ENCODE measurements around the gene SRSF7.
"Not testable (repeated sequence)": the region's sequence is repeated elsewhere in the genome, so short reads cannot be mapped to it uniquely, and the experiment has no call there.

Gene SRSF7

GRCh38 chr2:38750891-38751595, at the start of gene SRSF7:
Gene SRSF7 (minus strand): TSS chr2:38751361. CDS start chr2:38751256, 105 bp downstream.
- peak; percentile 94 for DNase-seq (ENCODE audit: low read depth)

- DNase-seq (ENCODE audit: low read depth) = no peak
Measured at GRCh38 chr2:38797953-38798352, 46.8 kb upstream of the SRSF7 start.

GRCh38 chr2:38797250-38797676, 46.1 kb upstream of the SRSF7 start:
- no peak for DNase-seq (ENCODE audit: low read depth)

- not testable (repeated sequence) for DNase-seq (ENCODE audit: low read depth)
Measured at GRCh38 chr2:38795016-38795415, 43.9 kb upstream of the SRSF7 start.

- no peak for DNase-seq (ENCODE audit: low read depth)
Measured at GRCh38 chr2:38794235-38794946, 43.2 kb upstream of the SRSF7 start.

DNA sequence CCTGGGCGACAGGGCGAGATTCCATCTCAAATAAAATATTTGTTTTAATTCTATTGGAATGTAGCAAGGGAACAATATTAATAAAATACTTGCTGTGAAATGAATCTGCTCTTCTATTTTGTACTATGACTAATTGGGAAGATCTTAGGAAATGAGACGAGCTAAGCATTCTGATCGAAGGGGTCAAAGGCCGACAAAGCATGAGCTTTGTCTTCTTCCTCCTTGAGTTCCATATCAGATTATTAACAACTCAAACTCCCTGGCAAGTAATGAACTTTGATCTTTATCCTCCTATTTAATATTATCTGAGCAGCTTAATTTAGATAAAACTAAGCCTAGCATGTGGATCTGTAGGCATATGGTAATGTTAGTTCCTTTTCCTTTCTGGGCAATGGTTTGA, 42.4 kb upstream of the SRSF7 start:
- DNase-seq (ENCODE audit: low read depth) = no peak

- DNase-seq (ENCODE audit: low read depth) = no peak
Measured at GRCh38 chr2:38792751-38793150, 41.6 kb upstream of the SRSF7 start.

- not testable (repeated sequence) for DNase-seq (ENCODE audit: low read depth)
Measured at GRCh38 chr2:38792321-38792720, 41.2 kb upstream of the SRSF7 start.

- no peak for DNase-seq (ENCODE audit: low read depth)
Measured at GRCh38 chr2:38791744-38792143, 40.6 kb upstream of the SRSF7 start.

DNA sequence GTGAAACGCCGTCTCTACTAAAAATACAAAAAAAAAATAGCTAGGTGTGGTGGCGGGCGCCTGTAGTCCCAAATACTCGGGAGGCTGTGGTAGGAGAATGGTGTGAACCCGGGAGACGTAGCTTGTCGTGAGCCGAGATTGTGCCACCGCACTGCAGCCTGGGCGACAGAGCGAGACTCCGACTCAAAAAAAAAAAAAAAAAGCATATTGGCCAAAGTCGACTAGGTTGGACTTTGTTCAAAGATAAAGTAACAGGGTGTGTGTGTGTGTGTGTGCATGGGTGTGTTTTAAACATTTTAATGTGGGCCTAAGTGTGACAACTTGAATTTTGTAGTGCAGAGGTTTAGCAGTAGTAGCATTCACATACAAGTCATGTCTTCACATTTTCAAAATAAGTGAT, 38.5 kb upstream of the SRSF7 start:
- DNase-seq (ENCODE audit: low read depth) = no peak

DNA sequence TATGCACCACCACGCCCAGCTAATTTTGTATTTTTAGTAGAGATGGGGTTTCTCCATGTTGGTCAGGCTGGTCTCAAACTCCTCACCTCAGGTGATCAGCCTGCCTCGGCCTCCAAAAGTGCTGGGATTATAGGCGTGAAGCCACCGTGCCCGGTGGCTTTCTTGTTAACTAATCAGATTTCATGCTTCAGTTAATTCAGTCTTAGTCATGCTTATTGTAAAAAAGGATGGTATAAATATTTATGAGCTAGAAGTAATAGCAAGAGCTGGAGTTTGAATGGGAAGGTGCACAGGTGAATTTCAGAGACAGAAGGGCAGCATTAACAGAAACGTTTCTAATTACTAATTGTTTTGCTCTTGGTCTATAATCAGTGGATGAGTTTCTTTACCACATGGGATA, 37.1 kb upstream of the SRSF7 start:
- DNase-seq (ENCODE audit: low read depth) = no peak

GRCh38 chr2:38783586-38783985, 32.4 kb upstream of the SRSF7 start:
- no peak for DNase-seq (ENCODE audit: low read depth)

GRCh38 chr2:38778687-38779082, 27.5 kb upstream of the SRSF7 start:
- DNase-seq (ENCODE audit: low read depth) = no peak

DNA sequence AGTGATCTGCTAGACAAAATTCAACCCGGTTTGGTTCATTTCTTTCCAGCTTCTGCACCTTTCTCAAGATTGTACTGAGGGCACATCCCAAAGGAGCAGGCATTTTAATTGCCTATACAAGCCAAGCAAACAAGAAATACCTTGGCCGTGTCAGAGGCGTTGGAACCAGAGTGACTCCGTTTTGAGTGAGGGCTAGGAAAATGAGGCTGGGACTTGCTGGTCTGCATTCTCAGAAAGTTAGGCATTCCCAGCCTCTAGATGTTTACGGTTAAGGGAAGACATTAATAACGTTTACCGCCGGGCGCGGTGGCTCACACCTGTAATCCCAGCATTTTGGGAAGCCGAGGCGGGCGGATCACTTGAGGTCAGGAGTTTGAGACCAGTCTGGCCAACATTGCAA, 25.4 kb upstream of the SRSF7 start:
- DNase-seq (ENCODE audit: low read depth) = no peak

DNA sequence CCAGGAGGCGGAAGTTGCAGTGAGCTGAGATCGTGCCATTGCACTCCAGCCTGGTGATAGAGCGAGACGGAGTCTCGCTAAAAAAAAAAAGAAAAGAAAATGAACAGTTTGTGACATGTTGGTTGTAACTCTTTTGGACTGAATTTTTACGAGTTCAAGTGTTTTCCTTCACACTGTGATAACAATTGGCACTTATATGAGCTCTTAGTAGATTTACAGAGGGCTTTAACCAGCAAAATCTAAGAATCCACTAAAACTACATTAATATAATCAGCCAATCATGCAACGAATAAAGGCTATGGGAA, 24.7 kb upstream of the SRSF7 start:
- no peak for DNase-seq (ENCODE audit: low read depth)

DNA sequence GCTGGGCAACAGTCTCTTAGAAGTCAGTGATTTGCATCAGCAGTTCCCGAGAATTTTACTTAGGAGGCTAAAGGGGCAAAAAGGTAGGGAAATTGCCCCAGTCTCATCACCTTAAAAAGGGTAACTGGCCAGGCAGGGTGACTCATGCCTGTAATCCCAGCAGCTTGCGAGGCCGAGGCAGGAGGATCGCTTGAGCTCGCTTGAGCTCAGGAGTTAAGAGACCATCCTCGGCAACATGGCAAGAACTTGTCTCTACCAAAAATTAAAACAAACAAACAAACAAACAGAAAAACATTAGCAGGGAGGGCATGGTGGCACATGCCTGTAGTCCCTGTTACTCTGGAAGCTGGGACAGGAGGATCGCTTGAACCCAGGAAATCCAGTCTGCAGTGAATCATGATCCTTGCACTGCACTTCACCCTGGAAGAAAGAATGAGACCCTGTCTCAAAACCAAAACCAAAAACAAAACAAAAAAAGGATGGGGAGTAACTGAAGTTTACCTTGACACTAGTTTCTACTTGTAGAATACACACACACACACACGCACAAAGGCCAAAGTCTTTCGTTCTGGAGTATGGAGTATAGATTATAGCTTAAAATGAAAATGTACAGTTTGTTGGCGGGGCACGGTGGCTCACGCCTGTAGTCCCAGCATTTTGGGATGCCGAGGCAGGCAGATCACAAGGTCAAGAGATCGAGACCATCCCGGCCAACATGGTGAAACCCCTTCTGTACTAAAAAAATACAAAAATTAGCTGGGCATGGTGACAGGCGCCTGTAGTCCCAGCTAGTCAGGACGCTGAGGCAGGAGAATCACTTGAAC, 24.1 kb upstream of the SRSF7 start:
- no peak for DNase-seq (ENCODE audit: low read depth)

DNA sequence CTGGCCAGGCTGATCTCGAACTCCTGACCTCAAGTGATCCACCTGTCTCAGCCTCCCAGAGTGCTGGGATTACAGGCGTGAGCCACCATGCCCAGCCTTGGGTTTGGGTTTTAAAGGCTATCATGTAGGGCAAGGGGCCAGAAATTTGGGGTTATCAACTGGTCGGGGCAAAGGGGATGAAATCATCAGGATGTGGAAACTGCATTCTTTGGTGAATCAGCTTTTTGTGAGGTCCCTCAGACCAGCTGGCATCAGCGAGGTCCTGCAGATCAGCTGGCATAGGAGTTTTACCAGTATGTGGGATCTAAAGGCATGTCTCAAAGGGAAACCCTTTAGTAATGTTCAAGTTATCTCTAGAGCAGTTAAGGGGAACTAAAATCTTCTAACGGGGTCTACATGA, 20.5 kb upstream of the SRSF7 start:
- no peak for DNase-seq (ENCODE audit: low read depth)

- DNase-seq (ENCODE audit: low read depth) = no peak
Measured at GRCh38 chr2:38765551-38765950, 14.4 kb upstream of the SRSF7 start.

GRCh38 chr2:38765149-38765548, 14.0 kb upstream of the SRSF7 start:
- DNase-seq (ENCODE audit: low read depth) = no peak

- DNase-seq (ENCODE audit: low read depth) = no peak
Measured at GRCh38 chr2:38763728-38764127, 12.6 kb upstream of the SRSF7 start.

DNA sequence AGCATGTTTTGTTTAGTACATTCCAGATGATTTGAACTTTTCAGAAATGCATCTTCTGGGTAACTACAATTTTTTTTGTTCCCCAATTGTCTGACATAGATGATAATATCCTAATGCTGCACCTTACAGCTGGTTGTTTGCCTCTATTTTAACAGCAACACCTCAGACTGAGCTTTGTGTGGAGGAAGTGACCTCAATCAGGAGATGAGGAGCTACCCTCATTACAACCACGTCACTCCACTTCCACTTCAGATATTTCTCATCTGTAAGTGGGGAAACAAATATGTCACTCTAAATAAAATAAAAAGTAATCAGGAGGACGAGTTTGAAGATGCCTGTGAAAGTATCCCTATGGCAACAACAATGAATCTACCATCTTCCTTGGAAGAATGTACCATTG, 12.1 kb upstream of the SRSF7 start:
- DNase-seq (ENCODE audit: low read depth) = no peak

GRCh38 chr2:38755891-38756290, 4.7 kb upstream of the SRSF7 start:
- DNase-seq (ENCODE audit: low read depth) = not testable (repeated sequence)

DNA sequence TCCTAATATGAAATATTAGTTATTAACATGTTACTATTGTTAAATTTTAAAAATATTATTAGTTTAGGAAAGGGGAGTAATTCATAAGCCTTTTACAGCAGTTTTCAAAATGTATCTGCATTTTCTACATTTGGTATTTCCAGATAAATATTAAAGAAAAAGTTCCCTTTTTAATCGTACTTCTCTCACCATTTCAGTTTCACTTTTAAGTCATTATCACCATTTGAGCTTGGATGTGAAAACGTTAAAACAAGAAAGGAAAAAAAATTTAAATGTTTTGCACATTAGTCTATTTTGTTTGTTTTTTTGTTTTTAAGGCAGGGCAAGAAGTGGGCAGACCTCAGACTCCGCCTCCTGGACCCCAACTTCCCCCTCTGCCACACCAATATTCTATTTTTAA, 3.3 kb upstream of the SRSF7 start:
- no peak for DNase-seq (ENCODE audit: low read depth)

Data from stimulated activated CD8-positive, alpha-beta memory T cell treated with anti-CD3 and anti-CD28 coated beads, Interleukin-12 subunit alpha, Interleukin-12 subunit beta, amount 100 ng/mL, for 4 hours (primary cell).